H9 (cell line): ENCODE measurements around the gene SLMAP. TPM values are rescaled to one million over a fixed set of nuclear protein-coding genes. Genes with fewer than 3 reads are reported as not detected.

ENCODE experiments used
- DNase-seq: peaks from one replicate; pipeline ENCODE4 v3.0.0-alpha.2; 2017
- H2AFZ ChIP-seq: one replicate; pipeline ENCODE4 v1.6.1; 2013; ENCODE audit warnings: mild to moderate bottlenecking, low read length, control low read depth, moderate library complexity
- H2AK5ac ChIP-seq: 2 replicates; pipeline ENCODE4 v1.6.1; 2013; ENCODE audit warnings: low read length, control low read depth, mixed read lengths; ENCODE audit not compliant: insufficient read length
- H2BK120ac ChIP-seq: one replicate; pipeline ENCODE4 v1.6.1; 2013; ENCODE audit warnings: low read depth, mild to moderate bottlenecking, low read length, control low read depth, inconsistent platforms; ENCODE audit not compliant: poor library complexity, severe bottlenecking
- H2BK12ac ChIP-seq: 2 replicates; pipeline ENCODE4 v1.6.1; 2013; ENCODE audit warnings: low read length, control low read depth, mixed read lengths, low read depth; ENCODE audit not compliant: insufficient read length
- H2BK15ac ChIP-seq: 2 replicates; pipeline ENCODE4 v1.6.1; 2013; ENCODE audit warnings: low read depth, low read length, control low read depth
- H2BK20ac ChIP-seq: one replicate; pipeline ENCODE4 v1.6.1; 2013; ENCODE audit warnings: low read depth, mild to moderate bottlenecking, low read length, control low read depth, inconsistent platforms; ENCODE audit not compliant: poor library complexity, severe bottlenecking
- H2BK5ac ChIP-seq: 2 replicates; pipeline ENCODE4 v1.6.1; 2013; ENCODE audit warnings: low read length, control low read depth, mixed read lengths; ENCODE audit not compliant: insufficient read length
- H3K14ac ChIP-seq: 2 replicates; pipeline ENCODE4 v1.6.1; 2013; ENCODE audit warnings: low read length, control low read depth; ENCODE audit not compliant: insufficient read depth
- H3K18ac ChIP-seq: 2 replicates; pipeline ENCODE4 v1.6.1; 2013; ENCODE audit warnings: low read depth, mild to moderate bottlenecking, mixed read lengths, low read length, control low read depth; ENCODE audit not compliant: insufficient read length
- H3K23ac ChIP-seq: 2 replicates; pipeline ENCODE4 v1.6.1; 2013; ENCODE audit warnings: low read length, control low read depth, mixed read lengths, low read depth; ENCODE audit not compliant: insufficient read length
- H3K23me2 ChIP-seq: 2 replicates; pipeline ENCODE4 v1.6.1; 2013; ENCODE audit warnings: low read depth, mild to moderate bottlenecking, mixed read lengths, low read length, control low read depth; ENCODE audit not compliant: insufficient read length, poor library complexity, severe bottlenecking
- H3K27ac ChIP-seq: 2 replicates; pipeline ENCODE4 v1.5.1; 2013; ENCODE audit warnings: low read length, control low read depth, mixed read lengths, low read depth; ENCODE audit not compliant: insufficient read length
- H3K27me3 ChIP-seq: 2 replicates; pipeline ENCODE4 v1.6.1; 2013; ENCODE audit warnings: low read length, control low read depth, inconsistent platforms; ENCODE audit not compliant: insufficient read depth
- H3K4ac ChIP-seq: 2 replicates; pipeline ENCODE4 v1.6.1; 2013; ENCODE audit warnings: low read depth, mild to moderate bottlenecking, control low read depth, inconsistent platforms, low read length, moderate library complexity
- H3K4me1 ChIP-seq: 2 replicates; pipeline ENCODE4 v1.6.1; 2013; ENCODE audit warnings: low read length, control low read depth, inconsistent platforms; ENCODE audit not compliant: insufficient read depth
- H3K4me2 ChIP-seq: 2 replicates; pipeline ENCODE4 v1.6.1; 2013; ENCODE audit warnings: low read length, control low read depth, mixed read lengths; ENCODE audit not compliant: insufficient read length, insufficient read depth
- H3K56ac ChIP-seq: 2 replicates; pipeline ENCODE4 v1.6.1; 2013; ENCODE audit warnings: low read depth, mild to moderate bottlenecking, mixed read lengths, low read length, control low read depth; ENCODE audit not compliant: insufficient read length
- H3K79me1 ChIP-seq: 2 replicates; pipeline ENCODE4 v1.6.1; 2013; ENCODE audit warnings: low read depth, mild to moderate bottlenecking, moderate library complexity, low read length, control low read depth, inconsistent platforms; ENCODE audit not compliant: insufficient read depth, poor library complexity, severe bottlenecking
- H3K79me2 ChIP-seq: 2 replicates; pipeline ENCODE4 v1.6.1; 2013; ENCODE audit warnings: low read length, control low read depth, inconsistent platforms; ENCODE audit not compliant: insufficient read depth
- H3K9ac ChIP-seq: 2 replicates; pipeline ENCODE4 v1.6.1; 2013; ENCODE audit warnings: low read length, control low read depth, mixed read lengths; ENCODE audit not compliant: insufficient read length; ENCODE audit errors: extremely low read depth
- H3K9me3 ChIP-seq: one replicate; pipeline ENCODE4 v1.6.1; 2013; ENCODE audit warnings: low read depth, low read length, inconsistent platforms; ENCODE audit not compliant: control insufficient read depth
- H3T11ph ChIP-seq: one replicate; pipeline ENCODE4 v1.6.1; 2013; ENCODE audit warnings: mild to moderate bottlenecking, low read length, control low read depth, inconsistent platforms
- H4K20me1 ChIP-seq: one replicate; pipeline ENCODE4 v1.6.1; 2013; ENCODE audit not compliant: control insufficient read depth, insufficient read length, insufficient read depth
- H4K5ac ChIP-seq: 2 replicates; pipeline ENCODE4 v1.6.1; 2013; ENCODE audit warnings: low read depth, mild to moderate bottlenecking, mixed read lengths, low read length, control low read depth; ENCODE audit not compliant: insufficient read length
- H4K8ac ChIP-seq: replicated peaks from 2 replicates; pipeline ENCODE4 v1.6.1; 2013; ENCODE audit warnings: low read length, control low read depth, mixed read lengths, low read depth; ENCODE audit not compliant: insufficient read length
- H4K91ac ChIP-seq: 2 replicates; pipeline ENCODE4 v1.6.1; 2013; ENCODE audit warnings: low read depth, mild to moderate bottlenecking, moderate library complexity, mixed read lengths, low read length, control low read depth; ENCODE audit not compliant: insufficient read length
- H3K27ac Mint-ChIP-seq, 3 experiments: 2 replicates in 2 of 3; 3 replicates in 1 of 3; pipeline ENCODE4 v1.8.0; 2020 to 2021; ENCODE audit warnings: mixed read lengths in 3 of 3, mild to moderate bottlenecking in 1 of 3, moderate library complexity in 1 of 3
- H3K27me3 Mint-ChIP-seq: 2 replicates; pipeline ENCODE4 v1.8.0; 2021; ENCODE audit warnings: low read depth, mild to moderate bottlenecking, moderate library complexity, mixed read lengths
- H3K36me3 Mint-ChIP-seq, 3 experiments: 2 replicates in 2 of 3; 3 replicates in 1 of 3; pipeline ENCODE4 v1.8.0; 2020 to 2021; ENCODE audit warnings: low read depth in 3 of 3, mixed read lengths in 3 of 3; ENCODE audit not compliant: insufficient read depth in 1 of 3
- H3K4me1 Mint-ChIP-seq, 2 experiments: 2 replicates each; pipeline ENCODE4 v1.8.0; 2020; ENCODE audit warnings: mixed read lengths in 2 of 2
- H3K4me3 Mint-ChIP-seq, 2 experiments: 2 replicates in 1 of 2; 3 replicates in 1 of 2; pipeline ENCODE4 v1.8.0; 2020 to 2021; ENCODE audit warnings: mild to moderate bottlenecking in 2 of 2, mixed read lengths in 2 of 2, moderate library complexity in 1 of 2
- H3K9me3 Mint-ChIP-seq, 2 experiments: 2 replicates in 1 of 2; 3 replicates in 1 of 2; pipeline ENCODE4 v1.8.0; 2020; ENCODE audit warnings: mild to moderate bottlenecking in 2 of 2, mixed read lengths in 2 of 2, moderate library complexity in 1 of 2
- total RNA-seq: library from RNA; stranded (reverse); gene quantifications from 2 replicates; pipeline ENCODE4 v1.2.1, GENCODE V29; 2021
- TF ChIP-seq, protein P1 (sequence below): fragments of 200-600 bp; sonication (generic); conservative IDR thresholded peaks from 3 replicates; pipeline ENCODE4 v1.8.0; 2021; ENCODE audit warnings: antibody characterized with exemption, mild to moderate bottlenecking

Gene SLMAP
- total RNA-seq, 1 experiment from 2014 or later, result 65.1 TPM

DNA sequence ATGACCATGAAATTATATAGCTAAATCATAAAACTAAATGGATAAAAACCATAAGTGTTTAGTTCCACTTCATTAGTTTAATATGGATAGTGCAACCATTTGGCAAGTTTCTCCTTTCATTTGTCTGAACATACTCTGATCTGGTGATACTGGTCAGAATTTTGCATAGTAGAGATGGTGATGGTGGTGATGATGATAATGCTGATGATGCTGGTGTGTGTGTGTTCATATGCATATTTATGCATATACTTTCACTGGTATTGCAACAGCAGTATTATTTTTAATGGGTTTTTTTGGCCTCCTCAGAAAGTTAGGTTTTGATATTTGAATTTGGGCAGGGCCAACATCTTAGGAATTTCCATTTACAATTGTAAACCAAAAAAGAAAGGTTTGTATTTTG, 76.4 kb downstream of the SLMAP start:
- Histone ChIP-seq H4K8ac (no peak overlapping the region), H2BK5ac (no peak overlapping the region), H4K20me1 (no peaks in the 10 kb centered on the region), H3K27ac (no peak overlapping the region), H3K14ac (no peak overlapping the region), H3K79me2 (peaks cover under 1% of the 10 kb centered on the region; the same call in 1 of the 2 replicates), H3K18ac (no peak overlapping the region), H3K56ac (no peak overlapping the region), H3K4me1 (peaks cover 6% of the 10 kb centered on the region; the same call in 1 of the 2 replicates), H3K27me3 (no peaks in the 10 kb centered on the region), H3K79me1 (peaks cover 6% of the 10 kb centered on the region), H2BK120ac (no peak overlapping the region), H3K9me3 (no peaks in the 10 kb centered on the region), H2AK5ac (no peak overlapping the region), H2BK20ac (no peak overlapping the region), H2BK15ac (no peak overlapping the region), H3K23me2 (no peaks in the 10 kb centered on the region), H3K4ac (no peak overlapping the region), H2AFZ (no peak overlapping the region), H3K4me2 (peak overlapping the region; percentile 6), H3K9ac (no peak overlapping the region), H4K5ac (no peak overlapping the region), H4K91ac (no peak overlapping the region), H3T11ph (no peak overlapping the region), H3K23ac (no peak overlapping the region), H2BK12ac (no peak overlapping the region)
- H3K36me3 Mint-ChIP-seq, result no peaks in the 10 kb centered on the region; a peak in 2 of 7 replicates
- H3K4me3 Mint-ChIP-seq, result no peak overlapping the region
- peak overlapping the region in 2 of 3 experiments; percentile 4 to 69; a peak in 4 of 7 replicates for H3K27ac Mint-ChIP-seq
- no peaks in the 10 kb centered on the region for H3K9me3 Mint-ChIP-seq
- no peaks in the 10 kb centered on the region for H3K27me3 Mint-ChIP-seq
- DNase-seq, result no peak
- TF ChIP-seq, protein P1, sequence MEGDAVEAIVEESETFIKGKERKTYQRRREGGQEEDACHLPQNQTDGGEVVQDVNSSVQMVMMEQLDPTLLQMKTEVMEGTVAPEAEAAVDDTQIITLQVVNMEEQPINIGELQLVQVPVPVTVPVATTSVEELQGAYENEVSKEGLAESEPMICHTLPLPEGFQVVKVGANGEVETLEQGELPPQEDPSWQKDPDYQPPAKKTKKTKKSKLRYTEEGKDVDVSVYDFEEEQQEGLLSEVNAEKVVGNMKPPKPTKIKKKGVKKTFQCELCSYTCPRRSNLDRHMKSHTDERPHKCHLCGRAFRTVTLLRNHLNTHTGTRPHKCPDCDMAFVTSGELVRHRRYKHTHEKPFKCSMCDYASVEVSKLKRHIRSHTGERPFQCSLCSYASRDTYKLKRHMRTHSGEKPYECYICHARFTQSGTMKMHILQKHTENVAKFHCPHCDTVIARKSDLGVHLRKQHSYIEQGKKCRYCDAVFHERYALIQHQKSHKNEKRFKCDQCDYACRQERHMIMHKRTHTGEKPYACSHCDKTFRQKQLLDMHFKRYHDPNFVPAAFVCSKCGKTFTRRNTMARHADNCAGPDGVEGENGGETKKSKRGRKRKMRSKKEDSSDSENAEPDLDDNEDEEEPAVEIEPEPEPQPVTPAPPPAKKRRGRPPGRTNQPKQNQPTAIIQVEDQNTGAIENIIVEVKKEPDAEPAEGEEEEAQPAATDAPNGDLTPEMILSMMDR, result no peak
- peaks cover 27 to 36% of the 10 kb centered on the region in 2 experiments for H3K4me1 Mint-ChIP-seq
